Colonic mucosa (tissue), 4 donors: ENCODE results near the gene VWA2. TPM values are rescaled to one million over a fixed set of nuclear protein-coding genes. Genes with fewer than 3 reads are reported as not detected.
"Not testable (repeated sequence)": the region's sequence is repeated elsewhere in the genome, so short reads cannot be mapped to it uniquely, and the experiment has no call there.

ENCODE experiments used
- DNase-seq: peaks from one replicate; pipeline ENCODE4 v3.0.0-alpha.2; 2020
- H3K27ac ChIP-seq: fragments of 200-600 bp; one replicate; pipeline ENCODE4 v1.8.0; 2021
- H3K27me3 ChIP-seq: fragments of 200-600 bp; one replicate; pipeline ENCODE4 v1.8.0; 2021
- H3K36me3 ChIP-seq: fragments of 200-600 bp; one replicate; pipeline ENCODE4 v1.8.0; 2021
- H3K4me1 ChIP-seq: fragments of 200-600 bp; one replicate; pipeline ENCODE4 v1.8.0; 2021; ENCODE audit warnings: mild to moderate bottlenecking
- H3K4me3 ChIP-seq: fragments of 200-600 bp; one replicate; pipeline ENCODE4 v1.8.0; 2021
- H3K9ac ChIP-seq, 2 donors: one replicate each; pipeline ENCODE4 v1.7.0; 2013; ENCODE audit warnings: control low read depth in 2 of 2, low read depth in 2 of 2, low read length in 2 of 2
- H3K9me3 ChIP-seq: fragments of 200-600 bp; one replicate; pipeline ENCODE4 v1.8.0; 2021
- CTCF ChIP-seq: fragments of 200-600 bp; IDR thresholded peaks from one replicate; pipeline ENCODE4 v1.8.0; 2022; ENCODE audit warnings: antibody characterized with exemption, mild to moderate bottlenecking
- intact Hi-C: fragments of 100-400 bp; cut with DNase I; formaldehyde crosslinking; loops from one replicate; pipeline ENCODE4 v1.14.1; 2022
- total RNA-seq, 2 donors: library from RNA; stranded (reverse); fragmentation: NEBNext Ultra II Directional in 1 of 2; extraction: Animal tissue kit (Norgen Biotek cat#: 25700) in 1 of 2; gene quantifications; one replicate each; pipeline ENCODE4 v1.2.1, GENCODE V29; 2021
- donor health status: healthy.
- donor health status: DM: no; HTN: no; CAD: no.
- donor health status: DM: no; HTN: no; CAD: no.

VWA2 gene
- total RNA-seq, 2 donors from 2014 or later, result 2.4 to 2.6 TPM

- no peak overlapping the region for H3K9ac ChIP-seq
- DNase-seq, result no peak
- H3K9me3 ChIP-seq, result no peaks in the 10 kb centered on the region
- no peak overlapping the region for H3K27ac ChIP-seq
- no peak overlapping the region for H3K4me3 ChIP-seq
- H3K36me3 ChIP-seq, result no peaks in the 10 kb centered on the region
- intact Hi-C loops, result no loop called here
- H3K27me3 ChIP-seq, result no peaks in the 10 kb centered on the region
- TF ChIP-seq CTCF, result no peak
- no peaks in the 10 kb centered on the region for H3K4me1 ChIP-seq
These were observed 89.8 kb downstream of the VWA2 start for GRCh38 chr10:114328874-114329273.

- DNase-seq, result no peak
These were observed 90.7 kb downstream of the VWA2 start for GRCh38 chr10:114329634-114330365.

GRCh38 chr10:114332301-114333192 lies 93.5 kb downstream of the VWA2 start:
- no peaks in the 10 kb centered on the region for H3K27me3 ChIP-seq
- intact Hi-C loops, result no loop called here
- H3K4me1 ChIP-seq, result no peaks in the 10 kb centered on the region
- no peaks in the 10 kb centered on the region for H3K36me3 ChIP-seq
- no peak overlapping the region for H3K4me3 ChIP-seq
- no peaks in the 10 kb centered on the region for H3K9me3 ChIP-seq
- H3K27ac ChIP-seq, result no peak overlapping the region
- no peak for DNase-seq
- no peak overlapping the region for H3K9ac ChIP-seq
- TF ChIP-seq CTCF, result no peak

More at GRCh38 chr10:114329634-114330365, 90.7 kb downstream of the VWA2 start:
- no peaks in the 10 kb centered on the region for H3K4me1 ChIP-seq
- H3K27me3 ChIP-seq, result no peaks in the 10 kb centered on the region
- H3K4me3 ChIP-seq, result no peak overlapping the region
- no peaks in the 10 kb centered on the region for H3K36me3 ChIP-seq
- intact Hi-C loops, result no loop called here
- H3K9ac ChIP-seq, result no peak overlapping the region
- H3K9me3 ChIP-seq, result no peaks in the 10 kb centered on the region
- no peak overlapping the region for H3K27ac ChIP-seq
- TF ChIP-seq CTCF, result no peak

GRCh38 chr10:114333441-114333840 lies 94.4 kb downstream of the VWA2 start:
- intact Hi-C loops, H3K4me1 ChIP-seq, H3K27ac ChIP-seq: not testable (repeated sequence)

GRCh38 chr10:114334301-114334700 lies 95.2 kb downstream of the VWA2 start:
- Histone ChIP-seq H3K9me3 (no peaks in the 10 kb centered on the region), H3K36me3 (no peaks in the 10 kb centered on the region), H3K27me3 (no peaks in the 10 kb centered on the region), H3K4me1 (no peaks in the 10 kb centered on the region), H3K27ac (no peak overlapping the region), H3K4me3 (no peak overlapping the region), H3K9ac (no peak overlapping the region)
- intact Hi-C loops, result no loop called here
- TF ChIP-seq CTCF, result no peak
- no peak for DNase-seq

More at GRCh38 chr10:114333441-114333840, 94.4 kb downstream of the VWA2 start:
- not testable (repeated sequence) for H3K36me3 ChIP-seq, H3K27me3 ChIP-seq, H3K9ac ChIP-seq, DNase-seq, H3K4me3 ChIP-seq, H3K9me3 ChIP-seq
